GM19328 (cell line): Measurements from ENCODE around the gene SPI1.

Experiments used
- ATAC-seq: cut with Tn5 transposase; IDR thresholded peaks from one replicate; pipeline ENCODE4 v1.9.1; 2021; ENCODE audit warnings: mild to moderate bottlenecking, moderate library complexity; ENCODE audit not compliant: unreplicated experiment

Gene SPI1

GRCh38 chr11:47389577-47390421 lies 11.5 kb upstream of the SPI1 start:
- ATAC-seq: no peak

GRCh38 chr11:47388697-47389576 lies 10.6 kb upstream of the SPI1 start:
- no peak for ATAC-seq

GRCh38 chr11:47387944-47388696 lies 9.8 kb upstream of the SPI1 start:
- no peak for ATAC-seq

- no peak for ATAC-seq
These were observed 6.2 kb upstream of the SPI1 start for GRCh38 chr11:47384498-47384897.

- ATAC-seq: no peak
These were observed 4.7 kb upstream of the SPI1 start for GRCh38 chr11:47383071-47383470.

- no peak for ATAC-seq
These were observed 1.7 kb upstream of the SPI1 start for GRCh38 chr11:47380078-47380477.

- ATAC-seq: no peak
These were observed 970 bp upstream of the SPI1 start for GRCh38 chr11:47379317-47379716.

GRCh38 chr11:47378836-47379170 lies 456 bp upstream of the SPI1 start:
- peak; percentile 11 for ATAC-seq

- no peak for ATAC-seq
These were observed 757 bp downstream of the SPI1 start for GRCh38 chr11:47377571-47378009.

GRCh38 chr11:47376525-47377371 lies 1.6 kb downstream of the SPI1 start:
- ATAC-seq: no peak

- no peak for ATAC-seq
These were observed 2.2 kb downstream of the SPI1 start for GRCh38 chr11:47376107-47376524.

GRCh38 chr11:47375546-47376085 lies 2.7 kb downstream of the SPI1 start:
- no peak for ATAC-seq

- ATAC-seq: no peak
These were observed 3.3 kb downstream of the SPI1 start for GRCh38 chr11:47375020-47375419.

GRCh38 chr11:47374720-47375019 lies 3.7 kb downstream of the SPI1 start:
- ATAC-seq: no peak

GRCh38 chr11:47373876-47374719 lies 4.2 kb downstream of the SPI1 start:
- ATAC-seq: no peak

- ATAC-seq: no peak
These were observed 5.9 kb downstream of the SPI1 start for GRCh38 chr11:47372422-47372821.

GRCh38 chr11:47369676-47370075 lies 8.7 kb downstream of the SPI1 start:
- no peak for ATAC-seq

GRCh38 chr11:47366020-47366490 lies 12.3 kb downstream of the SPI1 start:
- ATAC-seq: no peak

- ATAC-seq: no peak
These were observed 16.9 kb downstream of the SPI1 start for GRCh38 chr11:47361419-47361818.
